ENCODE measurements around the gene UNC13C. TPM values are rescaled to one million over a fixed set of nuclear protein-coding genes. Genes with fewer than 3 reads are reported as not detected.
"Not testable (repeated sequence)": the region's sequence is repeated elsewhere in the genome, so short reads cannot be mapped to it uniquely, and the experiment has no call there.

Gene UNC13C
- total RNA-seq, 6 experiments from 2014 or later: not detected

GRCh38 chr15:54410481-54410880, 432.2 kb downstream of the UNC13C start:
- Histone ChIP-seq H3K4me3 (no peak overlapping the region), H3K9me3 (no peaks in the 10 kb centered on the region), H3K27ac (no peak overlapping the region), H3K36me3 (no peaks in the 10 kb centered on the region), H3K27me3 (no peaks in the 10 kb centered on the region), H3K4me1 (no peaks in the 10 kb centered on the region)
- DNase-seq (no peak), ATAC-seq (no peak)
- TF ChIP-seq POLR2A (IDR thresholded peaks at IDR 0.05) (no peak), CTCF (IDR thresholded peaks at IDR 0.05) (no peak)
- 15% methylated on average over 2 of the region's 2 CpGs for WGBS (ENCODE audit: insufficient coverage, low coverage, low lambda C conversion rate, missing lambda C conversion rate)
- intact Hi-C loops (cut with DNase I): no loop called here

- Histone ChIP-seq H3K36me3 (no peaks in the 10 kb centered on the region), H3K27me3 (no peaks in the 10 kb centered on the region), H3K4me1 (peaks cover 0 to 8% (median 0%) of the 10 kb centered on the region in 4 donors), H3K9me3 (no peaks in the 10 kb centered on the region), H3K27ac (no peak overlapping the region), H3K4me3 (no peak overlapping the region)
- WGBS (ENCODE audit: insufficient coverage, low coverage, low lambda C conversion rate, missing lambda C conversion rate): 23% methylated on average over 2 of the region's 2 CpGs
- intact Hi-C loops (cut with DNase I): no loop called here
- no peak for TF ChIP-seq CTCF (IDR thresholded peaks at IDR 0.05)
- TF ChIP-seq POLR2A (IDR thresholded peaks at IDR 0.05): no peak
- DNase-seq: no peak
- no peak for ATAC-seq
These were observed 445.9 kb downstream of the UNC13C start for GRCh38 chr15:54424171-54424570.

- DNase-seq (no peak), ATAC-seq (peak in 3 of 4 donors; percentile 29 to 50 (median 46))
- Histone ChIP-seq H3K9me3 (no peaks in the 10 kb centered on the region), H3K36me3 (no peaks in the 10 kb centered on the region), H3K27ac (no peak overlapping the region), H3K4me1 (peaks cover 0 to 8% (median 0%) of the 10 kb centered on the region in 4 donors), H3K27me3 (no peaks in the 10 kb centered on the region), H3K4me3 (no peak overlapping the region)
- WGBS (ENCODE audit: insufficient coverage, low coverage, low lambda C conversion rate, missing lambda C conversion rate): 49% methylated on average over 4 of the region's 4 CpGs
- intact Hi-C loops (cut with DNase I): no loop called here
- no peak for TF ChIP-seq CTCF (IDR thresholded peaks at IDR 0.05)
- no peak for TF ChIP-seq POLR2A (IDR thresholded peaks at IDR 0.05)
These were observed 450.4 kb downstream of the UNC13C start for GRCh38 chr15:54428596-54428995.

GRCh38 chr15:54450288-54450687, 472.0 kb downstream of the UNC13C start:
- H3K36me3 ChIP-seq; intact Hi-C loops (cut with DNase I); H3K9me3 ChIP-seq; H3K4me1 ChIP-seq; H3K4me3 ChIP-seq; H3K27ac ChIP-seq; ATAC-seq; H3K27me3 ChIP-seq; DNase-seq: not testable (repeated sequence)
- 69% methylated on average over 6 of the region's 9 CpGs for WGBS (ENCODE audit: insufficient coverage, low coverage, low lambda C conversion rate, missing lambda C conversion rate)

- Histone ChIP-seq H3K4me3 (no peak overlapping the region), H3K27me3 (no peaks in the 10 kb centered on the region), H3K36me3 (no peaks in the 10 kb centered on the region), H3K4me1 (no peaks in the 10 kb centered on the region), H3K27ac (no peak overlapping the region), H3K9me3 (no peaks in the 10 kb centered on the region)
- WGBS (ENCODE audit: insufficient coverage, low coverage, low lambda C conversion rate, missing lambda C conversion rate): 50% methylated on average over 1 of the region's 1 CpG
- intact Hi-C loops (cut with DNase I): no loop called here
- no peak for TF ChIP-seq CTCF (IDR thresholded peaks at IDR 0.05)
- TF ChIP-seq POLR2A (IDR thresholded peaks at IDR 0.05): no peak
- DNase-seq (no peak), ATAC-seq (no peak)
These were observed 478.2 kb downstream of the UNC13C start for GRCh38 chr15:54456413-54456812.
